HG03175 (cell line): ENCODE data around the gene ABCA7.
"Not testable (repeated sequence)": the region's sequence is repeated elsewhere in the genome, so short reads cannot be mapped to it uniquely, and the experiment has no call there.

Source experiments
- ATAC-seq: cut with Tn5 transposase; IDR thresholded peaks from one replicate; pipeline ENCODE4 v1.9.1; 2021; ENCODE audit warnings: mild to moderate bottlenecking, moderate library complexity; ENCODE audit not compliant: unreplicated experiment

The ABCA7 gene

GRCh38 chr19:1113030-1113985, 73.4 kb downstream of the ABCA7 start:
- ATAC-seq, result peak; percentile 46

DNA sequence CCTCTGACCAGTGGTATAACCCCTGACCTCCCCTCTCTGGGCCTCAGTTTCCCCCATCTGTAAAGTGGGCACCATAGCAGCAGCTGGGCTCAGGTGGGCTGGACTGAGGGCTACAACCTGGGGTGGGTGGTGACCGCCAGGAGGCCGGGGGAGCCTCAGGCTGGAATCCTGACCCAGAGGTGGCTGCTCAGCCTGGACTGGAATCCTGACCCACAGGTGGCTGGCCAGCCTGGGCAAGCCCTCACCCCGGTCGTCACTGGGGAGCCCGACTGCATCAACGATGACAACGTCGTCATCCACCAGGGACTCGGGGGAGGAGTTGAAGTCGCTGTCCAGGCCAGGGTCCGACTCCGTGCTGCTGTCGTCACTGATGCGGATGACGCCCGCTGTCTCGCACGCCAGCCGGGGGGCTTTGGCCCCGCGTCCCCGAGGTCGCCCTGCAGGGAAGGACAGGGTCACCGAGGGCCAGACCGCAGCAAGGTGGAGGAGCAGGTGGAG, 74.1 kb downstream of the ABCA7 start:
- no peak for ATAC-seq

DNA sequence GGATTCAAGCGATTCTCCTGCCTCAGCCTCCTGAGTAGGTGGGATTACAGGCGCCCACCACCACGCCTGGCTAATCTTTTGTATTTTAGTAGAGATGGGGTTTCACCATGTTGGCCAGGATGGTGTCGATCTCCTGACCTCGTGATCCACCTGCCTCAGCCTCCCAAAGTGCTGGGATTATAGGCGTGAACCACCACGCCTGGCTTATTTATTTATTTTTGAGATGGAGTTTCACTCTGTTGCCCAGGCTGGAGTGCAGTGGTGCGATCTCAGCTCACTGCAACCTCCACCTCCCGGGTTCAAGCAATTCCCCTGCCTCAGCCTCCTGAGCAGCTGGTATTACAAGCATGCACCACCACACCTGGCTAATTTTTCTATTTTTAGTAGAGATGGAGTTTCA, 74.8 kb downstream of the ABCA7 start:
- ATAC-seq, result not testable (repeated sequence)
